ENCODE data around the gene EP400.

DNA sequence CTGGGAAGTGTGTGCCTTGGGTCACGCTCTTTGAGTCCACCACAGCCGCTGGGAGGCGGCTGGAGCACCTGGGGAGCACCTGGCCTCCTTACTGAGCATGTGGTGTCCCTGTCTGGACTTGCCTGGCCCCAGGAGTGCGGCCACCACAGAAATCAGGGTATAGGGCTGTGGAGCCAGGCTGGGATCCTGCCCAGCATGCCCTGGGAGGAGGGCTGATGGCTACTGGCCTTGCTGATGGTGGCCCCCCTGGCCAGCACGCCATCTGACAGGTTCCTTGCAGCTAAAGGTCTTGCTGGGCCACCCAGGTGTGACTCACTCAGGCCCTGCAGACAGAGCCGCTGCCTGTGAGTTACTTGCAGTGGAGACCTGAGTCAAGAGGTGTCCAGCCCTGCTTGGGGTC is 49.3 kb upstream of the EP400 start:
- TF ChIP-seq, protein P1, sequence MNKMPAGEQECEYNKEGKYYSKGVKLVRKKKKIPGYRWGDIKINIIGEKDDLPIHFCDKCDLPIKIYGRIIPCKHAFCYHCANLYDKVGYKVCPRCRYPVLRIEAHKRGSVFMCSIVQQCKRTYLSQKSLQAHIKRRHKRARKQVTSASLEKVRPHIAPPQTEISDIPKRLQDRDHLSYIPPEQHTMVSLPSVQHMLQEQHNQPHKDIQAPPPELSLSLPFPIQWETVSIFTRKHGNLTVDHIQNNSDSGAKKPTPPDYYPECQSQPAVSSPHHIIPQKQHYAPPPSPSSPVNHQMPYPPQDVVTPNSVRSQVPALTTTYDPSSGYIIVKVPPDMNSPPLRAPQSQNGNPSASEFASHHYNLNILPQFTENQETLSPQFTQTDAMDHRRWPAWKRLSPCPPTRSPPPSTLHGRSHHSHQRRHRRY (tag by site-specific recombination; IDR thresholded peaks at IDR 0.05), result no peak
- TF ChIP-seq ZNF423 (tag by site-specific recombination; IDR thresholded peaks at IDR 0.05), result no peak
- TF ChIP-seq EGR2 (tag by site-specific recombination; IDR thresholded peaks at IDR 0.05; ENCODE audit: low read depth), result no peak
- TF ChIP-seq, protein P2, sequence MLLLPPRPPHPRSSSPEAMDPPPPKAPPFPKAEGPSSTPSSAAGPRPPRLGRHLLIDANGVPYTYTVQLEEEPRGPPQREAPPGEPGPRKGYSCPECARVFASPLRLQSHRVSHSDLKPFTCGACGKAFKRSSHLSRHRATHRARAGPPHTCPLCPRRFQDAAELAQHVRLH (tag by site-specific recombination; IDR thresholded peaks at IDR 0.05), result no peak
- TF ChIP-seq, protein P3, sequence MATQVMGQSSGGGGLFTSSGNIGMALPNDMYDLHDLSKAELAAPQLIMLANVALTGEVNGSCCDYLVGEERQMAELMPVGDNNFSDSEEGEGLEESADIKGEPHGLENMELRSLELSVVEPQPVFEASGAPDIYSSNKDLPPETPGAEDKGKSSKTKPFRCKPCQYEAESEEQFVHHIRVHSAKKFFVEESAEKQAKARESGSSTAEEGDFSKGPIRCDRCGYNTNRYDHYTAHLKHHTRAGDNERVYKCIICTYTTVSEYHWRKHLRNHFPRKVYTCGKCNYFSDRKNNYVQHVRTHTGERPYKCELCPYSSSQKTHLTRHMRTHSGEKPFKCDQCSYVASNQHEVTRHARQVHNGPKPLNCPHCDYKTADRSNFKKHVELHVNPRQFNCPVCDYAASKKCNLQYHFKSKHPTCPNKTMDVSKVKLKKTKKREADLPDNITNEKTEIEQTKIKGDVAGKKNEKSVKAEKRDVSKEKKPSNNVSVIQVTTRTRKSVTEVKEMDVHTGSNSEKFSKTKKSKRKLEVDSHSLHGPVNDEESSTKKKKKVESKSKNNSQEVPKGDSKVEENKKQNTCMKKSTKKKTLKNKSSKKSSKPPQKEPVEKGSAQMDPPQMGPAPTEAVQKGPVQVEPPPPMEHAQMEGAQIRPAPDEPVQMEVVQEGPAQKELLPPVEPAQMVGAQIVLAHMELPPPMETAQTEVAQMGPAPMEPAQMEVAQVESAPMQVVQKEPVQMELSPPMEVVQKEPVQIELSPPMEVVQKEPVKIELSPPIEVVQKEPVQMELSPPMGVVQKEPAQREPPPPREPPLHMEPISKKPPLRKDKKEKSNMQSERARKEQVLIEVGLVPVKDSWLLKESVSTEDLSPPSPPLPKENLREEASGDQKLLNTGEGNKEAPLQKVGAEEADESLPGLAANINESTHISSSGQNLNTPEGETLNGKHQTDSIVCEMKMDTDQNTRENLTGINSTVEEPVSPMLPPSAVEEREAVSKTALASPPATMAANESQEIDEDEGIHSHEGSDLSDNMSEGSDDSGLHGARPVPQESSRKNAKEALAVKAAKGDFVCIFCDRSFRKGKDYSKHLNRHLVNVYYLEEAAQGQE (tag by site-specific recombination; IDR thresholded peaks at IDR 0.05), result no peak
- TF ChIP-seq, protein P4, sequence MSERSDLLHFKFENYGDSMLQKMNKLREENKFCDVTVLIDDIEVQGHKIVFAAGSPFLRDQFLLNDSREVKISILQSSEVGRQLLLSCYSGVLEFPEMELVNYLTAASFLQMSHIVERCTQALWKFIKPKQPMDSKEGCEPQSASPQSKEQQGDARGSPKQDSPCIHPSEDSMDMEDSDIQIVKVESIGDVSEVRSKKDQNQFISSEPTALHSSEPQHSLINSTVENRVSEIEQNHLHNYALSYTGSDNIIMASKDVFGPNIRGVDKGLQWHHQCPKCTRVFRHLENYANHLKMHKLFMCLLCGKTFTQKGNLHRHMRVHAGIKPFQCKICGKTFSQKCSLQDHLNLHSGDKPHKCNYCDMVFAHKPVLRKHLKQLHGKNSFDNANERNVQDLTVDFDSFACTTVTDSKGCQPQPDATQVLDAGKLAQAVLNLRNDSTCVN (tag by site-specific recombination; optimal IDR thresholded peaks at IDR 0.05), result no peak
- no peak for TF ChIP-seq ZFP37 (tag by site-specific recombination; IDR thresholded peaks at IDR 0.05)
- TF ChIP-seq, protein P5, sequence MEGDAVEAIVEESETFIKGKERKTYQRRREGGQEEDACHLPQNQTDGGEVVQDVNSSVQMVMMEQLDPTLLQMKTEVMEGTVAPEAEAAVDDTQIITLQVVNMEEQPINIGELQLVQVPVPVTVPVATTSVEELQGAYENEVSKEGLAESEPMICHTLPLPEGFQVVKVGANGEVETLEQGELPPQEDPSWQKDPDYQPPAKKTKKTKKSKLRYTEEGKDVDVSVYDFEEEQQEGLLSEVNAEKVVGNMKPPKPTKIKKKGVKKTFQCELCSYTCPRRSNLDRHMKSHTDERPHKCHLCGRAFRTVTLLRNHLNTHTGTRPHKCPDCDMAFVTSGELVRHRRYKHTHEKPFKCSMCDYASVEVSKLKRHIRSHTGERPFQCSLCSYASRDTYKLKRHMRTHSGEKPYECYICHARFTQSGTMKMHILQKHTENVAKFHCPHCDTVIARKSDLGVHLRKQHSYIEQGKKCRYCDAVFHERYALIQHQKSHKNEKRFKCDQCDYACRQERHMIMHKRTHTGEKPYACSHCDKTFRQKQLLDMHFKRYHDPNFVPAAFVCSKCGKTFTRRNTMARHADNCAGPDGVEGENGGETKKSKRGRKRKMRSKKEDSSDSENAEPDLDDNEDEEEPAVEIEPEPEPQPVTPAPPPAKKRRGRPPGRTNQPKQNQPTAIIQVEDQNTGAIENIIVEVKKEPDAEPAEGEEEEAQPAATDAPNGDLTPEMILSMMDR (tag by site-specific recombination; IDR thresholded peaks at IDR 0.05), result no peak
- no peak for TF ChIP-seq RBAK (tag by site-specific recombination; IDR thresholded peaks at IDR 0.05)
- no peak for TF ChIP-seq ZBTB7A (tag by site-specific recombination; IDR thresholded peaks at IDR 0.05; ENCODE audit: low read depth)
- no peak for TF ChIP-seq WT1 (tag by site-specific recombination; IDR thresholded peaks at IDR 0.05)
